OCI-LY1 (cell line): Measurements from ENCODE around the gene TMEM184A.

Source experiments
- H2AFZ ChIP-seq: fragments of 200-600 bp; sonication (generic), shearing (Covaris generic); 2 replicates; pipeline ENCODE4 v1.6.0; 2014; ENCODE audit warnings: antibody characterized with exemption, mild to moderate bottlenecking, low read length
- H3F3A ChIP-seq: fragments of 200-600 bp; sonication (generic), shearing (Covaris generic); 2 replicates; pipeline ENCODE4 v1.6.0; 2014; ENCODE audit warnings: mild to moderate bottlenecking, antibody characterized with exemption, low read length, moderate library complexity; ENCODE audit not compliant: insufficient read depth
- H3K27ac ChIP-seq: fragments of 200-600 bp; sonication (generic); 2 replicates; pipeline ENCODE4 v1.5.1; 2014; ENCODE audit warnings: low read length, mixed run types, mild to moderate bottlenecking, low read depth; ENCODE audit not compliant: poor library complexity, severe bottlenecking
- H3K27me3 ChIP-seq: fragments of 200-600 bp; sonication (generic); 2 replicates; pipeline ENCODE4 v1.6.0; 2014; ENCODE audit warnings: antibody characterized with exemption, mild to moderate bottlenecking, low read length, moderate library complexity; ENCODE audit not compliant: insufficient read depth
- H3K36me3 ChIP-seq: fragments of 200-600 bp; sonication (generic); 2 replicates; pipeline ENCODE4 v1.6.1; 2014; ENCODE audit warnings: mild to moderate bottlenecking, antibody characterized with exemption, low read length, moderate library complexity, mixed read lengths; ENCODE audit not compliant: insufficient read depth
- H3K4me1 ChIP-seq: fragments of 200-600 bp; sonication (generic); 2 replicates; pipeline ENCODE4 v1.5.1; 2014; ENCODE audit warnings: mild to moderate bottlenecking, low read length, moderate library complexity; ENCODE audit not compliant: insufficient read depth, severe bottlenecking
- H3K4me2 ChIP-seq: fragments of 200-600 bp; sonication (generic), shearing (Covaris generic); 2 replicates; pipeline ENCODE4 v1.6.1; 2014; ENCODE audit warnings: low read length
- H3K4me3 ChIP-seq: fragments of 200-600 bp; sonication (generic); 2 replicates; pipeline ENCODE4 v1.5.1; 2014; ENCODE audit warnings: low read length, low read depth, mild to moderate bottlenecking, mixed read lengths; ENCODE audit not compliant: poor library complexity, severe bottlenecking
- H3K79me2 ChIP-seq: fragments of 200-600 bp; shearing (Covaris generic); 2 replicates; pipeline ENCODE4 v1.6.1; 2016; ENCODE audit warnings: mixed run types, low read length, mixed read lengths; ENCODE audit not compliant: insufficient read depth
- H3K9ac ChIP-seq: fragments of 200-600 bp; sonication (generic), shearing (Covaris generic); 2 replicates; pipeline ENCODE4 v1.6.1; 2014; ENCODE audit warnings: mild to moderate bottlenecking, low read length, mixed read lengths
- H3K9me2 ChIP-seq: fragments of 200-600 bp; sonication (generic), shearing (Covaris generic); 2 replicates; pipeline ENCODE4 v1.6.1; 2014; ENCODE audit warnings: low read depth, mild to moderate bottlenecking, low read length, mixed read lengths
- H3K9me3 ChIP-seq: fragments of 200-600 bp; shearing (Covaris generic); 2 replicates; pipeline ENCODE4 v1.6.1; 2014; ENCODE audit warnings: low read length, mixed read lengths
- H4K20me1 ChIP-seq: fragments of 200-600 bp; sonication (generic), shearing (Covaris generic); 2 replicates; pipeline ENCODE4 v1.6.0; 2016; ENCODE audit warnings: mild to moderate bottlenecking, low read length; ENCODE audit not compliant: insufficient read depth
- EZH2 ChIP-seq: fragments of 200-600 bp; sonication (generic), shearing (Covaris generic); IDR thresholded peaks from 2 replicates; pipeline ENCODE4 v1.8.0; 2017; ENCODE audit warnings: borderline replicate concordance, mixed run types, mild to moderate bottlenecking, antibody characterized with exemption, low read length, moderate library complexity, mixed read lengths
- TF ChIP-seq, protein P1 (sequence below): fragments of 200-600 bp; sonication (generic), shearing (Covaris generic); IDR thresholded peaks from 2 replicates; pipeline ENCODE4 v1.5.1; 2017; ENCODE audit warnings: mild to moderate bottlenecking, antibody characterized with exemption, low read length, moderate library complexity, mixed read lengths

Gene TMEM184A

DNA sequence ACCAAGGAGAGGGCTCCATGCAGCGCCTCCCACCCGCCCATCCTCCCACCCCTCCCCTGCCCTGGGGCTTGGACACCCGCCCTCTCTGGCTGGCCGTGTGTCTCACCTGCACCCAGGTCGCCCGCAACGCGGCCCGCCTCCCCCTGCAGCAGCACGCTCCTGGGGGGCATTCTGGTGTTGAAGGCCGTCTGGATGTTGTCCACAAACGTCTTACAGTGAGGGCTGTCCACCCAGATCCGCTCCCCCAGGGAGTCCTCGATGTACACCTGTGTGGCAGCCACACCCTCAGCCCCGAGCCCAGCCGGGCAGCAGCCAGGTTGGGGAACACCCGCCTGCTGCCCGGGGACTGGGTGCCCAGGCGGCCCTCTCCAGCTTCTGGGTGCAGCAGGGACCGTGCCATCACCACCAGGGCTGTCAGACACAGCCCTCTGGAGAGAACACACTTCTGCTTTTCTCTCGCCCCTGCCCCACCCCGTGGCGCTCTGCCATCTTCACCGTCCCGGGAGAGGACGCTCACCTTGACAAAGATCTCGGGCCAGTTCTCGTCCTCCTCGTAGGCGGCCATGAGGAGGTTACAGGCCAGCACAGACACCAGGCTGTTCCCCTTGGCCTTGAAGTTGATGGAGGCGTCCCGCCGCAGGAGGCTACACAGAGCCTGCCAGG, 56.5 kb downstream of the TMEM184A start:
- no peak overlapping the region for H3K4me2 ChIP-seq
- peaks cover 17% of the 10 kb centered on the region for H3K4me1 ChIP-seq
- TF ChIP-seq, protein P1, sequence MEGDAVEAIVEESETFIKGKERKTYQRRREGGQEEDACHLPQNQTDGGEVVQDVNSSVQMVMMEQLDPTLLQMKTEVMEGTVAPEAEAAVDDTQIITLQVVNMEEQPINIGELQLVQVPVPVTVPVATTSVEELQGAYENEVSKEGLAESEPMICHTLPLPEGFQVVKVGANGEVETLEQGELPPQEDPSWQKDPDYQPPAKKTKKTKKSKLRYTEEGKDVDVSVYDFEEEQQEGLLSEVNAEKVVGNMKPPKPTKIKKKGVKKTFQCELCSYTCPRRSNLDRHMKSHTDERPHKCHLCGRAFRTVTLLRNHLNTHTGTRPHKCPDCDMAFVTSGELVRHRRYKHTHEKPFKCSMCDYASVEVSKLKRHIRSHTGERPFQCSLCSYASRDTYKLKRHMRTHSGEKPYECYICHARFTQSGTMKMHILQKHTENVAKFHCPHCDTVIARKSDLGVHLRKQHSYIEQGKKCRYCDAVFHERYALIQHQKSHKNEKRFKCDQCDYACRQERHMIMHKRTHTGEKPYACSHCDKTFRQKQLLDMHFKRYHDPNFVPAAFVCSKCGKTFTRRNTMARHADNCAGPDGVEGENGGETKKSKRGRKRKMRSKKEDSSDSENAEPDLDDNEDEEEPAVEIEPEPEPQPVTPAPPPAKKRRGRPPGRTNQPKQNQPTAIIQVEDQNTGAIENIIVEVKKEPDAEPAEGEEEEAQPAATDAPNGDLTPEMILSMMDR, result no peak
- TF ChIP-seq EZH2, result no peak
- H3K4me3 ChIP-seq, result no peak overlapping the region
- H2AFZ ChIP-seq, result no peak overlapping the region
- 0 out of 2 replicates have a peak, but pooled peaks cover 8% of the 10 kb centered on the region for H3K79me2 ChIP-seq
- no peaks in the 10 kb centered on the region for H4K20me1 ChIP-seq
- peaks cover 68% of the 10 kb centered on the region for H3K36me3 ChIP-seq
- no peak overlapping the region for H3K27ac ChIP-seq
- no peaks in the 10 kb centered on the region for H3F3A ChIP-seq
- H3K9me3 ChIP-seq, result no peaks in the 10 kb centered on the region
- H3K9me2 ChIP-seq, result no peaks in the 10 kb centered on the region
- H3K27me3 ChIP-seq, result no peaks in the 10 kb centered on the region
- no peak overlapping the region for H3K9ac ChIP-seq

DNA sequence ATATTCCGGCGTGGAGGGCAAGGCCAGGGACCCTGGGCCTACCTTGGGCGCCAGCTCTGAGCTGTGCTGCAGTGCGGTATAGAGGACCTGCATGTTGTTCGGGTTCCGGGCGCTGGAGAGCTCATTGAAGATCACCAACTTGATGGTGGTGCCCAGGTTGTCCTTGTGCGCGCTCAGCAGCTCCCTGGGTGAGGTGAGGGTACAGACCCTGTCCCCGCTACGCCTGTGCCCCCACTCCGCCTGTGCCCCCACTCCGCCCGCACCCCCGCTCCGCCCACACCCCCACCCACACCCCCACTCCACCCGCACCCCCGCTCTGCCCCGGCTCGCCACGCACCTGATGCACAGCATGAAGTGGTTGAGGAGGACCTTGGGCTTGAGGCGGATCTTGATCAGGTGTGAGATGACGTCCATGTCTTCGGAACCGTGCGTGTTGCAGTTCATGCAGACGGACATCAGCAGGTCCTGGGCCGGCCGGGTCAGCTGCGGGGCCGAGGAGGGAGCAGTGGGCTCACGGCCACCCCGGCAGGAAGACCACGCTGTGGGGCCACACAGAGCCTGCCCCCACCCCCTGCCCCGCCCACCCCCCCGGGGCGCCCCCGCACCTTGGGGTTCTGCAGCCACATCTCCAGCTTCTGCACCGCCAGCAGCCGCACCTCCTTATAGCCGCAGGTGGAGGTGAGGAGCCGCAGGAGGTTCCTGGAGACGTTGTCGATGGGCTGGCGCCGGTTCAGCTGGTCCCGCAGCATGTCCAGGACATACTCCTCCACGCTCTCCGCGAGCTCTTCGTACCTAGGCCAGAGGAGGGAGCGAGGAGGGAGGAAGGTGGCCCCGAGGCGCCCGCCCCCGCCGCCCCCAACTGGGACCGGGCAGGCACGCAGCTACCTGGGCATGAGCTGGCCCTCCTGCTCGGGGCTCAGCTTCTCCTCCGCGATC, 57.4 kb downstream of the TMEM184A start:
- no peaks in the 10 kb centered on the region for H3K9me3 ChIP-seq
- H3K4me1 ChIP-seq, result peaks cover 17% of the 10 kb centered on the region
- 0 out of 2 replicates have a peak, but pooled peaks cover 6% of the 10 kb centered on the region for H3K79me2 ChIP-seq
- no peak overlapping the region for H3K27ac ChIP-seq
- H2AFZ ChIP-seq, result no peak overlapping the region
- H3K36me3 ChIP-seq, result peaks cover 77% of the 10 kb centered on the region
- H3K27me3 ChIP-seq, result no peaks in the 10 kb centered on the region
- no peaks in the 10 kb centered on the region for H3K9me2 ChIP-seq
- TF ChIP-seq, protein P1, result no peak
- TF ChIP-seq EZH2, result no peak
- no peak overlapping the region for H3K4me2 ChIP-seq
- H4K20me1 ChIP-seq, result no peaks in the 10 kb centered on the region
- H3K4me3 ChIP-seq, result no peak overlapping the region
- no peaks in the 10 kb centered on the region for H3F3A ChIP-seq
- H3K9ac ChIP-seq, result no peak overlapping the region

DNA sequence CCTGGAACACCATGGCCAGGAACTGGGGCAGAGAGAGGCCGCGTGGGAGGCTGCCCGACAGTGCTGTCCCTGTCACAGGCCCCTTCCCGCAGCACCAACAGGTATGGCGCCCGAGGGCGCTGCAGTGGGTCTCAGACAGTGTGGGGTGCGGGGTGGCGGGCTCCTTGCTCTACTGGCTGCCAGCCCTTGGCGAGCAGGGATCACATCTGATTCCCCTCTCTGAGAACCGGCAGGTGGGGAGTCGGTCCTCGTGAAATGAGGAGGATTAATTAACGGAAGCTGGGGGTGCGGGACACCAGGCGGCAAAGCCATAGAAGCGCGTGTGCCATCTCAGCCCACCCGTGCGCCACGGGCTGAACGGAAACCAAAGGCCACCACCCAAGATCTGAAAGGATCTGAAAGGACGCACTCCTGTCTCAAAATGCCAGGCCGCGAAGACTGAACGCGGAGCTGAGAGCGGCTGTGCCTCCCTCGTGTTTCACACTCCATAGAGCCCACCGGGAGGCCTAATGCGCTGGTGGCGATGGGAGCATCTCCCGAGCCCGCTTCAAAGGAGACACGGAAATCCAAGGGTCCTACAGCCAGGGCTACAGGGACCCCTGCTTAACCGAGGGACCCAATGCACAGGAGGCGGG, 58.6 kb downstream of the TMEM184A start:
- Histone ChIP-seq H3K36me3 (peaks cover 86% of the 10 kb centered on the region), H3F3A (no peaks in the 10 kb centered on the region), H3K9me3 (no peaks in the 10 kb centered on the region), H3K27me3 (no peaks in the 10 kb centered on the region), H3K4me3 (no peak overlapping the region), H3K9ac (no peak overlapping the region), H3K4me2 (no peak overlapping the region), H4K20me1 (no peaks in the 10 kb centered on the region), H3K27ac (no peak overlapping the region), H3K9me2 (no peaks in the 10 kb centered on the region), H3K4me1 (peaks cover 6% of the 10 kb centered on the region), H2AFZ (no peak overlapping the region), H3K79me2 (no peaks in the 10 kb centered on the region)
- TF ChIP-seq, protein P1, result no peak
- no peak for TF ChIP-seq EZH2
